Adrenal gland (tissue), 5 donors: ENCODE results near the gene KIFC1.

Experiments
- POLR2A ChIP-seq, 2 donors: fragments of 450-650 bp; IDR thresholded peaks; one replicate each; pipeline ENCODE4 v1.6.1; 2017; ENCODE audit warnings: antibody characterized with exemption in 2 of 2, mild to moderate bottlenecking in 2 of 2, moderate library complexity in 1 of 2
- TF ChIP-seq, protein P1 (sequence below), 6 experiments: fragments of 450-650 bp in 4 of 6; fragments of 200-600 bp in 2 of 6; sonication (generic) in 1 of 6; IDR thresholded peaks; 1 replicate in 5 of 6; 2 replicates in 1 of 6; pipeline versions ENCODE4 v1.5.1 to v1.8.0; 2016 to 2021; ENCODE audit warnings: antibody characterized with exemption in 6 of 6, mild to moderate bottlenecking in 2 of 6, moderate library complexity in 1 of 6
- donor health status: DM: no; HTN: no; CAD: no.

DNA sequence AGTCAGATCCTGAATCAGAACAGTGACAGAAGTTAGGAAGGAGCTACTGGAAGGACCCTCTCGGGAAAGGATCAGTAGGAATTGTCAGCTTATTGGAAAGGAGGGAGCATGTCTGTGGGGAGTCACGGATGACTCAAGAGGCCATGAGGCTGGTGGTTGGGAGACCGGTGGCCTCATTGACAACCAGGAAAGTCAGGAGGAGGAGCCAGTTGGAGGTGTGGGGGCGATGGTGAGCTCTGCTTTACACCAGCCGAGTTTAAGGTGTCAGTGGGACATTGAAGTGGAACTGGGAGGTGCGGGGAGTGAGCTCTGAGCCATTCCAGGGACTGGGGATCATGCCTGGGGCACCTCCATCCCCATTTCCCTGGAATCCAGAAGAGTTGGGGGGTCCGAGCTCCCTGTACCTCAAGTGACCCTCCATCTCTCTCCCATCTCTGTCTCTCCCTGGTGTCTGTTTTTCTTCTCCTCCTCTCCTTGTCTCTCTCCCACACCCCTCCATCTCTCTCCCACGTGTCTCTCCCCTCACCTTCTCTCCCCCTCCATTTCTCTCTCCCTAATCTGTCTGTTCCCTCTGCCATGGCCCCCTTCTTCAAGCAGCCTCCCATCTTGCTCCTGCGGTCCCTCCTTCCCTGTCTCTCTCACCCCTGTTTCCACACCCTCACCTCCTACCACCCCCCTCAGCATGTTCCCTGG, 48.5 kb downstream of the KIFC1 start:
- no peak for TF ChIP-seq POLR2A (IDR thresholded peaks at IDR 0.05)
- TF ChIP-seq, protein P1, sequence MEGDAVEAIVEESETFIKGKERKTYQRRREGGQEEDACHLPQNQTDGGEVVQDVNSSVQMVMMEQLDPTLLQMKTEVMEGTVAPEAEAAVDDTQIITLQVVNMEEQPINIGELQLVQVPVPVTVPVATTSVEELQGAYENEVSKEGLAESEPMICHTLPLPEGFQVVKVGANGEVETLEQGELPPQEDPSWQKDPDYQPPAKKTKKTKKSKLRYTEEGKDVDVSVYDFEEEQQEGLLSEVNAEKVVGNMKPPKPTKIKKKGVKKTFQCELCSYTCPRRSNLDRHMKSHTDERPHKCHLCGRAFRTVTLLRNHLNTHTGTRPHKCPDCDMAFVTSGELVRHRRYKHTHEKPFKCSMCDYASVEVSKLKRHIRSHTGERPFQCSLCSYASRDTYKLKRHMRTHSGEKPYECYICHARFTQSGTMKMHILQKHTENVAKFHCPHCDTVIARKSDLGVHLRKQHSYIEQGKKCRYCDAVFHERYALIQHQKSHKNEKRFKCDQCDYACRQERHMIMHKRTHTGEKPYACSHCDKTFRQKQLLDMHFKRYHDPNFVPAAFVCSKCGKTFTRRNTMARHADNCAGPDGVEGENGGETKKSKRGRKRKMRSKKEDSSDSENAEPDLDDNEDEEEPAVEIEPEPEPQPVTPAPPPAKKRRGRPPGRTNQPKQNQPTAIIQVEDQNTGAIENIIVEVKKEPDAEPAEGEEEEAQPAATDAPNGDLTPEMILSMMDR (IDR thresholded peaks at IDR 0.05): no peak
